Liver (tissue), 9 donors: ENCODE measurements around the gene HSBP1. TPM values are rescaled to one million over a fixed set of nuclear protein-coding genes. Genes with fewer than 3 reads are reported as not detected.

Experiments
- DNase-seq: peaks from one replicate; pipeline ENCODE4 v3.0.0-alpha.2; 2017; ENCODE audit warnings: low spot score
- H3K27ac ChIP-seq, 2 donors: one replicate each; pipeline ENCODE4 v1.7.0; 2013; ENCODE audit warnings: inconsistent platforms in 2 of 2, low read length in 2 of 2, control low read depth in 1 of 2, low read depth in 1 of 2, mild to moderate bottlenecking in 1 of 2
- H3K27me3 ChIP-seq, 4 donors: one replicate each; pipeline versions ENCODE4 v1.6.1 to v1.7.0; 2013; ENCODE audit warnings: low read length in 3 of 4, inconsistent platforms in 1 of 4, mild to moderate bottlenecking in 1 of 4, moderate library complexity in 1 of 4; ENCODE audit not compliant: control insufficient read depth in 4 of 4, insufficient read depth in 4 of 4
- H3K36me3 ChIP-seq, 4 donors: one replicate each; pipeline versions ENCODE4 v1.6.1 to v1.7.0; 2013; ENCODE audit warnings: low read length in 3 of 4, mild to moderate bottlenecking in 3 of 4, low read depth in 1 of 4, moderate library complexity in 1 of 4; ENCODE audit not compliant: control insufficient read depth in 4 of 4, insufficient read depth in 3 of 4
- H3K4me1 ChIP-seq, 4 donors: one replicate each; pipeline versions ENCODE4 v1.6.1 to v1.7.0; 2013; ENCODE audit warnings: low read length in 3 of 4, mild to moderate bottlenecking in 3 of 4, moderate library complexity in 1 of 4; ENCODE audit not compliant: control insufficient read depth in 4 of 4, insufficient read depth in 4 of 4
- H3K4me3 ChIP-seq, 3 donors: one replicate each; pipeline versions ENCODE4 v1.6.1 to v1.7.0; 2013; ENCODE audit warnings: low read length in 3 of 3, control low read depth in 1 of 3, low read depth in 1 of 3, mild to moderate bottlenecking in 1 of 3
- H3K9ac ChIP-seq, 2 donors: one replicate each; pipeline ENCODE4 v1.7.0; 2013; ENCODE audit warnings: low read length in 2 of 2, mild to moderate bottlenecking in 2 of 2, moderate library complexity in 2 of 2, control low read depth in 1 of 2, low read depth in 1 of 2
- H3K9me3 ChIP-seq, 4 donors: one replicate each; pipeline versions ENCODE4 v1.6.1 to v1.7.0; 2013; ENCODE audit warnings: low read length in 3 of 4; ENCODE audit not compliant: control insufficient read depth in 4 of 4
- EGR1 ChIP-seq, 2 donors: IDR thresholded peaks; 2 replicates each; pipeline ENCODE4 v1.6.1; 2016 to 2018; ENCODE audit warnings: antibody characterized with exemption in 2 of 2, low read depth in 2 of 2
- FOXA1 ChIP-seq: IDR thresholded peaks from 2 replicates; pipeline ENCODE4 v1.6.1; 2016; ENCODE audit warnings: antibody characterized with exemption
- FOXA2 ChIP-seq: IDR thresholded peaks from 2 replicates; pipeline ENCODE4 v1.6.1; 2016; ENCODE audit warnings: antibody characterized with exemption
- GABPA ChIP-seq, 2 donors: IDR thresholded peaks in 1 of 2; conservative IDR thresholded peaks in 1 of 2; 2 replicates each; pipeline ENCODE4 v1.6.1; 2016; ENCODE audit warnings: antibody characterized with exemption in 2 of 2, mild to moderate bottlenecking in 1 of 2, moderate library complexity in 1 of 2
- HNF4A ChIP-seq, 2 donors: conservative IDR thresholded peaks; 2 replicates each; pipeline ENCODE4 v1.6.1; 2016; ENCODE audit warnings: antibody characterized with exemption in 2 of 2, mild to moderate bottlenecking in 2 of 2
- HNF4G ChIP-seq: IDR thresholded peaks from 2 replicates; pipeline ENCODE4 v1.6.1; 2016; ENCODE audit warnings: antibody characterized with exemption
- JUND ChIP-seq, 2 donors: IDR thresholded peaks; 2 replicates each; pipeline ENCODE4 v1.6.1; 2016; ENCODE audit warnings: antibody characterized with exemption in 2 of 2
- NR2F2 ChIP-seq: IDR thresholded peaks from 2 replicates; pipeline ENCODE4 v1.6.1; 2016; ENCODE audit warnings: antibody characterized with exemption
- RAD21 ChIP-seq, 2 donors: IDR thresholded peaks; 2 replicates each; pipeline ENCODE4 v1.6.1; 2016; ENCODE audit warnings: antibody characterized with exemption in 2 of 2, mild to moderate bottlenecking in 2 of 2
- RXRA ChIP-seq, 2 donors: IDR thresholded peaks; 2 replicates each; pipeline ENCODE4 v1.6.1; 2017 to 2018; ENCODE audit warnings: antibody characterized with exemption in 2 of 2, mild to moderate bottlenecking in 1 of 2
- SP1 ChIP-seq: IDR thresholded peaks from 2 replicates; pipeline ENCODE4 v1.6.1; 2018; ENCODE audit warnings: antibody characterized with exemption, mild to moderate bottlenecking
- TAF1 ChIP-seq: conservative IDR thresholded peaks from 2 replicates; pipeline ENCODE4 v1.6.1; 2016; ENCODE audit warnings: antibody characterized with exemption, mild to moderate bottlenecking
- YY1 ChIP-seq: IDR thresholded peaks from 2 replicates; pipeline ENCODE4 v1.6.1; 2016; ENCODE audit warnings: antibody characterized with exemption, mild to moderate bottlenecking
- WGBS: extraction: QIAGEN DNeasy Blood & Tissue Kit; methylation state at CpG from one replicate; pipeline ENCODE4 v1.1.7; 2013; 5-methylcytosine and 5-hydroxymethylcytosine counted together
- polyA plus RNA-seq, 2 donors: library from polyadenylated mRNA; stranded (reverse) in 1 of 2; unstranded in 1 of 2; fragments of 200-250 nt in 1 of 2; fragments of >200 nt in 1 of 2; fragmentation: Nextera tagmentation in 1 of 2; extraction: Ambion mirVana in 1 of 2; gene quantifications; one replicate each; pipeline versions ENCODE4 v1.2.1 to v1.2.3, GENCODE V29; 2013 to 2015
- total RNA-seq, 2 donors: library from RNA; depleted of rRNA; stranded (reverse); fragments of >200 nt; gene quantifications; one replicate each; pipeline ENCODE4 v1.2.3, GENCODE V29; 2014
- TF ChIP-seq, protein P1 (sequence below): IDR thresholded peaks from 2 replicates; pipeline ENCODE4 v1.6.1; 2016; ENCODE audit warnings: antibody characterized with exemption
- TF ChIP-seq, protein P2 (sequence below): fragments of 150-350 bp; IDR thresholded peaks from 2 replicates; pipeline ENCODE4 v1.5.1; 2017; ENCODE audit warnings: improper control_type of control experiment, low read depth, low read length; ENCODE audit not compliant: missing input control
- TF ChIP-seq, protein P3 (sequence below): IDR thresholded peaks from 2 replicates; pipeline ENCODE4 v1.6.1; 2016; ENCODE audit warnings: antibody characterized with exemption
- TF ChIP-seq, protein P4 (sequence below): IDR thresholded peaks from 2 replicates; pipeline ENCODE4 v1.6.1; 2016; ENCODE audit warnings: antibody characterized with exemption, mild to moderate bottlenecking
- TF ChIP-seq, protein P5 (sequence below): IDR thresholded peaks from 2 replicates; pipeline ENCODE4 v1.6.1; 2016; ENCODE audit warnings: antibody characterized with exemption
- donor health status: healthy.
- donor health status: healthy.
- donor health status: healthy.
- donor health status: healthy.
- donor health status: healthy.

Gene HSBP1
- total and polyA plus RNA-seq, 4 donors = 5.1 to 106 (median 38.3) TPM

DNA sequence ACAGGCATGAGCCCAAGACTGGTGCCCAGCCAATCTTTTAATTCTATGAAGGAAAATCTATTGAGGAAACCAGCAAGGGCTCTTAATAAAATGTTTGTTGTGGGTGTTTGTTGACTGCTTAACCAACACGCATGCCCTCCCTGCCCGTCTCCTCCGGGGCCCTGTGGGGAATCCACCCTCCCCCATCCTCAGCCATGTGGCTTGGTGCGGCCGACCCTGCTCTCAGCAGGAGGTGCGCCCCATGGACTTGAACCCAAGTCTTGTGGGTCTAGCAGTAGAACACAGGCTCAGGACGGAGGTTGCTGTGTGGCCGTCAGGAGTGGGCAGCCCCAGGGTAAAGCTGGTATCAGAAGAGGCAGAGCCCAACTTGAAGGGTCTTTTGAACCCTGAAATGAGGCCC lies 46.1 kb downstream of the HSBP1 start (continued):
- TF ChIP-seq, protein P1, sequence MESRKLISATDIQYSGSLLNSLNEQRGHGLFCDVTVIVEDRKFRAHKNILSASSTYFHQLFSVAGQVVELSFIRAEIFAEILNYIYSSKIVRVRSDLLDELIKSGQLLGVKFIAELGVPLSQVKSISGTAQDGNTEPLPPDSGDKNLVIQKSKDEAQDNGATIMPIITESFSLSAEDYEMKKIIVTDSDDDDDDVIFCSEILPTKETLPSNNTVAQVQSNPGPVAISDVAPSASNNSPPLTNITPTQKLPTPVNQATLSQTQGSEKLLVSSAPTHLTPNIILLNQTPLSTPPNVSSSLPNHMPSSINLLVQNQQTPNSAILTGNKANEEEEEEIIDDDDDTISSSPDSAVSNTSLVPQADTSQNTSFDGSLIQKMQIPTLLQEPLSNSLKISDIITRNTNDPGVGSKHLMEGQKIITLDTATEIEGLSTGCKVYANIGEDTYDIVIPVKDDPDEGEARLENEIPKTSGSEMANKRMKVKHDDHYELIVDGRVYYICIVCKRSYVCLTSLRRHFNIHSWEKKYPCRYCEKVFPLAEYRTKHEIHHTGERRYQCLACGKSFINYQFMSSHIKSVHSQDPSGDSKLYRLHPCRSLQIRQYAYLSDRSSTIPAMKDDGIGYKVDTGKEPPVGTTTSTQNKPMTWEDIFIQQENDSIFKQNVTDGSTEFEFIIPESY = no peak

DNA sequence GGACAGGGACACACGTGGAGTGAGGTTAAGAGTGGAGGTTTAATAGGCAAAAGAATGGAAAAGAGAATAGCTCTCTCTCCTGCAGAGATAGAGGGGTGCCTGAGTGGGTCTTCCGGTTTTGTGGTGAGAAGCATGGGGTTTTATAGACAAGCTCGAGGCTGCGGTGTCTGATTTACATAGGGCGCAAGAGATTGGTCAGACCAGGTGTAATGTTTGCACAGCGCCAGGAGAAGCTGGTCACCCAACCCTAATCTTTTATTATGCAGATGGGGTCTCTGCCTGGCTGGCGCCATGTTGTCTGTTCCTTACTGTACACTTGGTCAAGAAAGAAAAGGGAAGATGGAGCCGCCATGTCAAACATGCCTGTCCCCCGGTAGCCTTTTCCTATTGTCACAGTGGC lies 46.6 kb downstream of the HSBP1 start:
- Histone ChIP-seq H3K27ac (no peak overlapping the region), H3K9me3 (no peaks in the 10 kb centered on the region), H3K4me1 (no peaks in the 10 kb centered on the region), H3K9ac (no peak overlapping the region), H3K36me3 (no peaks in the 10 kb centered on the region), H3K4me3 (no peak overlapping the region), H3K27me3 (peaks cover 0 to 5% (median 0%) of the 10 kb centered on the region in 4 donors)
- no peak for DNase-seq
- 87% methylated on average over 9 of the region's 9 CpGs for WGBS
- TF ChIP-seq NR2F2 (no peak), GABPA (IDR thresholded peaks at IDR 0.05 in 1 of 2, conservative IDR thresholded peaks at IDR 0.05 in 1 of 2) (no peak), FOXA2 (no peak)
- TF ChIP-seq, protein P2, sequence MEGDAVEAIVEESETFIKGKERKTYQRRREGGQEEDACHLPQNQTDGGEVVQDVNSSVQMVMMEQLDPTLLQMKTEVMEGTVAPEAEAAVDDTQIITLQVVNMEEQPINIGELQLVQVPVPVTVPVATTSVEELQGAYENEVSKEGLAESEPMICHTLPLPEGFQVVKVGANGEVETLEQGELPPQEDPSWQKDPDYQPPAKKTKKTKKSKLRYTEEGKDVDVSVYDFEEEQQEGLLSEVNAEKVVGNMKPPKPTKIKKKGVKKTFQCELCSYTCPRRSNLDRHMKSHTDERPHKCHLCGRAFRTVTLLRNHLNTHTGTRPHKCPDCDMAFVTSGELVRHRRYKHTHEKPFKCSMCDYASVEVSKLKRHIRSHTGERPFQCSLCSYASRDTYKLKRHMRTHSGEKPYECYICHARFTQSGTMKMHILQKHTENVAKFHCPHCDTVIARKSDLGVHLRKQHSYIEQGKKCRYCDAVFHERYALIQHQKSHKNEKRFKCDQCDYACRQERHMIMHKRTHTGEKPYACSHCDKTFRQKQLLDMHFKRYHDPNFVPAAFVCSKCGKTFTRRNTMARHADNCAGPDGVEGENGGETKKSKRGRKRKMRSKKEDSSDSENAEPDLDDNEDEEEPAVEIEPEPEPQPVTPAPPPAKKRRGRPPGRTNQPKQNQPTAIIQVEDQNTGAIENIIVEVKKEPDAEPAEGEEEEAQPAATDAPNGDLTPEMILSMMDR = no peak
- TF ChIP-seq, protein P3, sequence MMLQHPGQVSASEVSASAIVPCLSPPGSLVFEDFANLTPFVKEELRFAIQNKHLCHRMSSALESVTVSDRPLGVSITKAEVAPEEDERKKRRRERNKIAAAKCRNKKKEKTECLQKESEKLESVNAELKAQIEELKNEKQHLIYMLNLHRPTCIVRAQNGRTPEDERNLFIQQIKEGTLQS = no peak

DNA sequence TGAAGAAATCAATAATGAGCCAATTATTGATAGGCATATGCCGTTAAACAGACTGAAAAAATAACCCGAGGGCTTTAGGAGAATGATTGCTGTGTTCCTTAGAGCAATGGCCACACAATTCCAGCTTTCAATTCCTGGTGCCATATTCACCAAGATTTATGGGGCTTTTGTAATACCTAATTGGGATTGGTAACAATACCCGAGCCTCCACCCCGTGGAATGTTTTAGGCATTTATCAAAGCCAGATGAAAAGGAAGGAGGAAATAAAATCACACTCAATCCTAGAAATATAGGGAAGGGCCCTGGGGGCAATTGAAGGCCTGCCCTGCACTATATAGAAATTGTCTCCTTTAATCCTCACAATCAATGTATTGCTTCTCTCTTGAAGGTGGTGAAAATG lies 49.0 kb downstream of the HSBP1 start:
- WGBS = 67% methylated on average over 4 of the region's 4 CpGs
- no peak for DNase-seq

More for the DNA sequence above, 49.0 kb downstream of the HSBP1 start:
- TF ChIP-seq, protein P4, sequence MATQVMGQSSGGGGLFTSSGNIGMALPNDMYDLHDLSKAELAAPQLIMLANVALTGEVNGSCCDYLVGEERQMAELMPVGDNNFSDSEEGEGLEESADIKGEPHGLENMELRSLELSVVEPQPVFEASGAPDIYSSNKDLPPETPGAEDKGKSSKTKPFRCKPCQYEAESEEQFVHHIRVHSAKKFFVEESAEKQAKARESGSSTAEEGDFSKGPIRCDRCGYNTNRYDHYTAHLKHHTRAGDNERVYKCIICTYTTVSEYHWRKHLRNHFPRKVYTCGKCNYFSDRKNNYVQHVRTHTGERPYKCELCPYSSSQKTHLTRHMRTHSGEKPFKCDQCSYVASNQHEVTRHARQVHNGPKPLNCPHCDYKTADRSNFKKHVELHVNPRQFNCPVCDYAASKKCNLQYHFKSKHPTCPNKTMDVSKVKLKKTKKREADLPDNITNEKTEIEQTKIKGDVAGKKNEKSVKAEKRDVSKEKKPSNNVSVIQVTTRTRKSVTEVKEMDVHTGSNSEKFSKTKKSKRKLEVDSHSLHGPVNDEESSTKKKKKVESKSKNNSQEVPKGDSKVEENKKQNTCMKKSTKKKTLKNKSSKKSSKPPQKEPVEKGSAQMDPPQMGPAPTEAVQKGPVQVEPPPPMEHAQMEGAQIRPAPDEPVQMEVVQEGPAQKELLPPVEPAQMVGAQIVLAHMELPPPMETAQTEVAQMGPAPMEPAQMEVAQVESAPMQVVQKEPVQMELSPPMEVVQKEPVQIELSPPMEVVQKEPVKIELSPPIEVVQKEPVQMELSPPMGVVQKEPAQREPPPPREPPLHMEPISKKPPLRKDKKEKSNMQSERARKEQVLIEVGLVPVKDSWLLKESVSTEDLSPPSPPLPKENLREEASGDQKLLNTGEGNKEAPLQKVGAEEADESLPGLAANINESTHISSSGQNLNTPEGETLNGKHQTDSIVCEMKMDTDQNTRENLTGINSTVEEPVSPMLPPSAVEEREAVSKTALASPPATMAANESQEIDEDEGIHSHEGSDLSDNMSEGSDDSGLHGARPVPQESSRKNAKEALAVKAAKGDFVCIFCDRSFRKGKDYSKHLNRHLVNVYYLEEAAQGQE = no peak
- TF ChIP-seq FOXA1 (no peak), HNF4G (no peak), RXRA (IDR thresholded peaks at IDR 0.05) (no peak), FOXA2 (no peak), RAD21 (IDR thresholded peaks at IDR 0.05) (no peak), JUND (IDR thresholded peaks at IDR 0.05) (no peak), SP1 (no peak), EGR1 (IDR thresholded peaks at IDR 0.05; ENCODE audit: low read depth in 2 of 2) (no peak), HNF4A (conservative IDR thresholded peaks at IDR 0.05) (no peak), YY1 (no peak), NR2F2 (no peak), GABPA (IDR thresholded peaks at IDR 0.05 in 1 of 2, conservative IDR thresholded peaks at IDR 0.05 in 1 of 2) (no peak), TAF1 (no peak)
- TF ChIP-seq, protein P1 = no peak
- TF ChIP-seq, protein P5, sequence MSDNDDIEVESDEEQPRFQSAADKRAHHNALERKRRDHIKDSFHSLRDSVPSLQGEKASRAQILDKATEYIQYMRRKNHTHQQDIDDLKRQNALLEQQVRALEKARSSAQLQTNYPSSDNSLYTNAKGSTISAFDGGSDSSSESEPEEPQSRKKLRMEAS = no peak
- TF ChIP-seq, protein P2 = no peak
- TF ChIP-seq, protein P3 = no peak
- H3K27ac ChIP-seq = no peak overlapping the region
- H3K4me1 ChIP-seq = no peaks in the 10 kb centered on the region
- peaks cover 0 to 5% (median 0%) of the 10 kb centered on the region in 4 donors for H3K27me3 ChIP-seq
- no peak overlapping the region for H3K9ac ChIP-seq
- H3K36me3 ChIP-seq = no peaks in the 10 kb centered on the region
- H3K9me3 ChIP-seq = no peaks in the 10 kb centered on the region
- H3K4me3 ChIP-seq = no peak overlapping the region
